ENCODE data around the gene PRICKLE3.
A peak's percentile ranks its signal among the peaks of the same experiment; 100 is the strongest.
"Not testable (repeated sequence)": the region's sequence is repeated elsewhere in the genome, so short reads cannot be mapped to it uniquely, and the experiment has no call there.

PRICKLE3 gene

GRCh38 chrX:49157194-49157593, 29.0 kb downstream of the PRICKLE3 start:
- DNase-seq (ENCODE audit: low read depth): no peak

GRCh38 chrX:49155900-49156837, 30.0 kb downstream of the PRICKLE3 start:
- peak; percentile 87 for DNase-seq (ENCODE audit: low read depth)

GRCh38 chrX:49155243-49155899, 30.8 kb downstream of the PRICKLE3 start:
- peak; percentile 75 for DNase-seq (ENCODE audit: low read depth)

GRCh38 chrX:49153467-49153866, 32.7 kb downstream of the PRICKLE3 start:
- no peak for DNase-seq (ENCODE audit: low read depth)

- DNase-seq (ENCODE audit: low read depth): not testable (repeated sequence)
Measured at GRCh38 chrX:49149291-49149690, 36.9 kb downstream of the PRICKLE3 start.

GRCh38 chrX:49148390-49149100, 37.6 kb downstream of the PRICKLE3 start:
- DNase-seq (ENCODE audit: low read depth): not testable (repeated sequence)

GRCh38 chrX:49147936-49148335, 38.2 kb downstream of the PRICKLE3 start:
- DNase-seq (ENCODE audit: low read depth): no peak

GRCh38 chrX:49147282-49147681, 38.9 kb downstream of the PRICKLE3 start:
- DNase-seq (ENCODE audit: low read depth): no peak

- DNase-seq (ENCODE audit: low read depth): not testable (repeated sequence)
Measured at GRCh38 chrX:49143154-49143553, 43.0 kb downstream of the PRICKLE3 start.

GRCh38 chrX:49142264-49142663, 43.9 kb downstream of the PRICKLE3 start:
- not testable (repeated sequence) for DNase-seq (ENCODE audit: low read depth)

- DNase-seq (ENCODE audit: low read depth): no peak
Measured at GRCh38 chrX:49139713-49140112, 46.5 kb downstream of the PRICKLE3 start.

- DNase-seq (ENCODE audit: low read depth): no peak
Measured at GRCh38 chrX:49137492-49137891, 48.7 kb downstream of the PRICKLE3 start.

GRCh38 chrX:49133759-49134158, 52.4 kb downstream of the PRICKLE3 start:
- DNase-seq (ENCODE audit: low read depth): no peak

- not testable (repeated sequence) for DNase-seq (ENCODE audit: low read depth)
Measured at GRCh38 chrX:49132275-49132674, 53.9 kb downstream of the PRICKLE3 start.

- no peak for DNase-seq (ENCODE audit: low read depth)
Measured at GRCh38 chrX:49129427-49129826, 56.7 kb downstream of the PRICKLE3 start.

GRCh38 chrX:49127742-49128258, 58.4 kb downstream of the PRICKLE3 start:
- DNase-seq (ENCODE audit: low read depth): not testable (repeated sequence)
